Spleen (tissue), 11 donors: ENCODE data around the gene RABAC1. TPM values are rescaled to one million over a fixed set of nuclear protein-coding genes. Genes with fewer than 3 reads are reported as not detected.

Experiments
- DNase-seq: peaks from one replicate; pipeline ENCODE4 v3.0.0-alpha.2; 2020
- H3K27ac ChIP-seq, 8 donors: fragments of 200-600 bp; sonication (generic) in 7 of 8; 1 replicate in 4 of 8; 2 replicates in 4 of 8; pipeline versions ENCODE4 v1.5.0 to v1.8.0; 2016 to 2021; ENCODE audit warnings: inconsistent platforms in 4 of 8, mild to moderate bottlenecking in 4 of 8, moderate library complexity in 1 of 8
- H3K27me3 ChIP-seq, 7 donors: fragments of 200-600 bp; sonication (generic) in 6 of 7; replicated peaks in 1 of 7; 1 replicate in 4 of 7; 2 replicates in 3 of 7; pipeline versions ENCODE4 v1.5.0 to v1.8.0; 2016 to 2021; ENCODE audit warnings: inconsistent platforms in 3 of 7, mild to moderate bottlenecking in 1 of 7
- H3K36me3 ChIP-seq, 6 donors: fragments of 200-600 bp; sonication (generic) in 5 of 6; 1 replicate in 4 of 6; 2 replicates in 2 of 6; pipeline versions ENCODE4 v1.5.0 to v1.8.0; 2016 to 2021; ENCODE audit warnings: inconsistent platforms in 2 of 6
- H3K4me1 ChIP-seq, 6 donors: fragments of 200-600 bp; sonication (generic) in 5 of 6; 1 replicate in 3 of 6; 2 replicates in 3 of 6; pipeline versions ENCODE4 v1.5.0 to v1.8.0; 2016 to 2021; ENCODE audit warnings: inconsistent platforms in 3 of 6
- H3K4me3 ChIP-seq, 8 donors: fragments of 200-600 bp; sonication (generic) in 7 of 8; 1 replicate in 4 of 8; 2 replicates in 4 of 8; pipeline versions ENCODE4 v1.5.0 to v1.8.0; 2016 to 2021; ENCODE audit warnings: inconsistent platforms in 4 of 8, mild to moderate bottlenecking in 4 of 8, moderate library complexity in 2 of 8
- H3K9me3 ChIP-seq, 8 donors: fragments of 200-600 bp; sonication (generic) in 7 of 8; 1 replicate in 4 of 8; 2 replicates in 4 of 8; pipeline versions ENCODE4 v1.5.0 to v1.8.0; 2016 to 2021; ENCODE audit warnings: inconsistent platforms in 4 of 8
- CTCF ChIP-seq, 11 experiments: fragments of 200-600 bp in 7 of 11; fragments of 450-650 bp in 4 of 11; sonication (generic) in 4 of 11; IDR thresholded peaks in 8 of 11; conservative IDR thresholded peaks in 3 of 11; 1 replicate in 7 of 11; 2 replicates in 4 of 11; pipeline versions ENCODE4 v1.4.0 to v1.8.0; 2016 to 2021; ENCODE audit warnings: antibody characterized with exemption in 11 of 11, inconsistent platforms in 4 of 11, mild to moderate bottlenecking in 1 of 11
- POLR2A ChIP-seq, 3 donors: fragments of 450-650 bp; IDR thresholded peaks; one replicate each; pipeline ENCODE4 v1.5.1; 2017; ENCODE audit warnings: antibody characterized with exemption in 3 of 3, mild to moderate bottlenecking in 1 of 3
- POLR2AphosphoS5 ChIP-seq, 3 donors: sonication (generic); formaldehyde crosslinking; IDR thresholded peaks; one replicate each; pipeline ENCODE4 v1.5.1; 2017; ENCODE audit warnings: antibody characterized with exemption in 3 of 3
- WGBS, 5 donors: extraction: QIAGEN DNeasy Blood & Tissue Kit in 3 of 5; methylation state at CpG; one replicate each; pipeline versions ENCODE4 v1.1.5 to v1.1.7; 2013 to 2018; 5-methylcytosine and 5-hydroxymethylcytosine counted together
- intact Hi-C: fragments of 100-400 bp; cut with DNase I; formaldehyde crosslinking; loops from one replicate; pipeline ENCODE4 v1.15.0; 2023; ENCODE audit warnings: low total_unique reads
- polyA plus RNA-seq, 3 donors: library from polyadenylated mRNA; stranded (reverse); fragments of 200-250 nt; gene quantifications; one replicate each; pipeline ENCODE4 v1.2.1, GENCODE V29; 2013
- total RNA-seq, 7 donors: library from RNA; depleted of rRNA in 3 of 7; stranded (reverse); fragments of >200 nt in 3 of 7; fragmentation: NEBNext Ultra II Directional in 4 of 7; extraction: Animal tissue kit (Norgen Biotek cat#: 25700) in 4 of 7; gene quantifications; one replicate each; pipeline versions ENCODE4 v1.1.0 to v1.2.1, GENCODE V29; 2016 to 2021
- donor health status: healthy with polysubstance abuse.
- donor health status: DM: no; HTN: no; CAD: no; lungs with moderate emphysema.
- donor health status: DM: no; HTN: no; CAD: no.
- donor health status: Bipolar disorder and iron deficiency.
- donor health status: healthy.
- donor health status: DM: no; HTN: no; CAD: no.
- donor health status: DM: yes; HTN: yes; CAD: no.

RABAC1 gene
- total and polyA plus RNA-seq, 10 donors, result 85.6 to 165 (median 134) TPM

- no peak for TF ChIP-seq POLR2A (IDR thresholded peaks at IDR 0.05)
- TF ChIP-seq POLR2AphosphoS5 (IDR thresholded peaks at IDR 0.05), result no peak
- no peak for TF ChIP-seq CTCF (IDR thresholded peaks at IDR 0.05 in 8 of 11, conservative IDR thresholded peaks at IDR 0.05 in 3 of 11)
- no peak overlapping the region for H3K4me3 ChIP-seq
- intact Hi-C loops, result no loop called here
- no peaks in the 10 kb centered on the region for H3K36me3 ChIP-seq
- DNase-seq, result no peak
- WGBS, 5 donors, result 21 to 32% (median 29%) methylated on average over 20 to 22 of the region's 22 CpGs
- no peaks in the 10 kb centered on the region for H3K9me3 ChIP-seq
- H3K27ac ChIP-seq, result no peak overlapping the region
- H3K27me3 ChIP-seq, result peaks cover 0 to 83% (median 66%) of the 10 kb centered on the region in 7 donors
- peaks cover 0 to 43% (median 11%) of the 10 kb centered on the region in 6 donors for H3K4me1 ChIP-seq
Observed at GRCh38 chr19:41921577-41922576, 37.2 kb downstream of the RABAC1 start.

- TF ChIP-seq POLR2AphosphoS5 (IDR thresholded peaks at IDR 0.05) (peak in 1 of 3 donors; percentile 29), CTCF (IDR thresholded peaks at IDR 0.05 in 8 of 11, conservative IDR thresholded peaks at IDR 0.05 in 3 of 11) (no peak), POLR2A (IDR thresholded peaks at IDR 0.05) (no peak)
- WGBS, 5 donors, result 8 to 33% (median 15%) methylated on average over 22 to 26 of the region's 26 CpGs
- no peaks in the 10 kb centered on the region for H3K9me3 ChIP-seq
- no peak overlapping the region for H3K27ac ChIP-seq
- H3K36me3 ChIP-seq, result no peaks in the 10 kb centered on the region
- H3K27me3 ChIP-seq, result peaks cover 0 to 83% (median 66%) of the 10 kb centered on the region in 7 donors
- intact Hi-C loops, result no loop called here
- H3K4me3 ChIP-seq, result no peak overlapping the region
- peaks cover 0 to 46% (median 12%) of the 10 kb centered on the region in 6 donors for H3K4me1 ChIP-seq
- DNase-seq, result peak; percentile 75
Observed at GRCh38 chr19:41920882-41921576, 38.1 kb downstream of the RABAC1 start.

DNA sequence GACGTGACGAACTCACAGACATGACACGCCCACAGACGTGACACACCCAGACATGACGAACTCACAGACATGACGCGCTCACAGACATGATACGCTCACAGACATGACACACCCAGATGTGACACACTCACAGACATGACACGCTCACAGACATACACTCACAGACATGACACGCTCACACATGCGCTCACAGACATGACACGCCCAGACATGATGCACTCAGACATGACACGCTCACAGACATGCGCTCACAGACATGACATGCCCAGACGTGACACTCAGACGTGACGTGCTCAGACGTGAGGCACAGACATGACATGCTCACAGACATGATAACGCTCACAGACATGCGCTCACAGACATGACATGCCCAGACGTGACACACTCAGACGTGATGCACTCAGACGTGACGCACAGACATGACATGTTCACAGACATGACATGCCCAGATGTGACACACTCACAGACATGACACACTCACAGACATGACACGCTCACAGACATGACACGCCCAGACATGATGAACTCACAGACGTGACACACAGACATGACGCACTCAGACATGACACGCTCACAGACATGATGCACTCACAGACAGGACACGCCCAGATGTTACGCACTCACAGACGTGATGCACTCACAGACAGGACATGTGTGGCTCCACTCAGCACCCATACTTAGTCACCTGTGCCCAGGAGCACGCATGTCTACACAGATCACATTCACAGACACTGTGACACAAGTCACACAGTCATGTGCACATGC is 39.0 kb downstream of the RABAC1 start:
- WGBS, 5 donors, result 90 to 95% (median 92%) methylated on average over 27 to 33 of the region's 33 CpGs
- H3K4me1 ChIP-seq, result peaks cover 0 to 55% (median 21%) of the 10 kb centered on the region in 6 donors
- peaks cover 3 to 83% (median 66%) of the 10 kb centered on the region in 7 donors for H3K27me3 ChIP-seq
- H3K36me3 ChIP-seq, result no peaks in the 10 kb centered on the region
- H3K9me3 ChIP-seq, result no peaks in the 10 kb centered on the region
- DNase-seq, result no peak
- H3K27ac ChIP-seq, result no peak overlapping the region
- intact Hi-C loops, result no loop called here
- no peak for TF ChIP-seq POLR2AphosphoS5 (IDR thresholded peaks at IDR 0.05)
- TF ChIP-seq CTCF (IDR thresholded peaks at IDR 0.05 in 8 of 11, conservative IDR thresholded peaks at IDR 0.05 in 3 of 11), result no peak
- TF ChIP-seq POLR2A (IDR thresholded peaks at IDR 0.05), result no peak
- no peak overlapping the region for H3K4me3 ChIP-seq
